GM19463 (cell line): ENCODE measurements around the gene ZFYVE19.

Experiments
- ATAC-seq: cut with Tn5 transposase; IDR thresholded peaks from one replicate; pipeline ENCODE4 v1.9.1; 2021; ENCODE audit warnings: mild to moderate bottlenecking, moderate library complexity; ENCODE audit not compliant: unreplicated experiment

Gene ZFYVE19

DNA sequence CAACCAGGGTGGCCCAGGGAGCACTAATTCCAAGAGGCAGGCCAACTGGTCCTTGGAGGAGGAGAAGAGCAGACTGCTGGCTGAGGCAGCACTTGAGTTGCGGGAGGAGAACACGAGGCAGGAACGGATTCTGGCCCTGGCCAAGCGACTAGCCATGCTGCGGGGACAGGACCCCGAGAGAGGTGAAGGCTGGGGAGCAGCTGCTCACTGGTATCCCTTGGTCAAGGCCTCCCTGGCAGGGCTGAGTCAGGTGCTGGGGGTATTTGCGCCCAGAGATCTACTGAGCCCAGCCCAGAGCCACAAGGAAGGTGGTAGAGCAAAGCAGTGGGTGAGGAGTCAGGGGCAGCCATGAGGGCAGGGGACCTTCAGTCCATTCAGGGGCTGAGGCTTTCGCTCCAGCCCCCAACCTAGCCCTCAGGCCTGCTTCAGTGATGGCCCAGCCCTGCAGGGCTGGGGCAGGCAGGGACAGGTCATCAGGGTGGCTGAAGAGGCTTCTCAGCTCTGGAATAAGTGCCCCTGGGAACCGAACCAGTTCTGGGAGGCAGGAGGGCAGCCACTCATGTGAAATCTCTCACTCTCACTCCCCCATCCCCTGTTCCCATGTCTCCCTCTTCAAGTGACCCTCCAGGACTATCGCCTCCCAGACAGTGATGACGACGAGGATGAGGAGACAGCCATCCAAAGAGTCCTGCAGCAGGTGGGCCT lies 6.0 kb downstream of the ZFYVE19 start:
- no peak for ATAC-seq

DNA sequence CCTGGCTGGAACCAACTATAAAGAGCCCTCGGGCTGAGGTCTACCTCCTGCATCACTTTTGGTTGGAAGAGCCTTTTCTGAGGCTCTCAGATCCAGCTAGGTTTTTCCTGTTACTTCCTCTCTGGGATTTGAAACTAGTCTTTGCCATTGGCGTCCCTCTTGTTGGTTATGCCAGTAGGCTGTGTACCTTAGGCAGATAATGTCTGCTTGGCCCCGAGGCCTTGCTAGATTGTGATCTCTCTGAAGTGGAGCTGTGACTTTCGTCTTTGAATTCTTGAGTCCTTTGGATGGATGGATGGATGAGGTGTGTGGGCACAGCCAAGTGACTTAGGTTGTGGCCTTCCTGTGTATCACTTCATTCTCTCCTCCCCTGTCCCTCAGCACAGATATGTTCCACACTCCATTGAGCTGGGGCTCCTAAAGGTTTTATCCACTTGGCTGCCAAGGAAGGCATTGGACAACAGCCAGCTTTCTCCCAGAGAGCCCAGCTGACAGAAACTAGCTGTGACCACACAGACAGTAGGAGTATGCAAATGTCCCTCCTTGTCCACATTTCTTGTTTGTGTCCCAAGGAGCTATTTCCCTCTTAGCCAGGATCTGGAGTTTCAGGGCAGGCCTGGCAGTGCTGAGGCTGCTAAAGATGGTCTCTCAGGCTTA lies 8.3 kb downstream of the ZFYVE19 start:
- ATAC-seq: no peak

DNA sequence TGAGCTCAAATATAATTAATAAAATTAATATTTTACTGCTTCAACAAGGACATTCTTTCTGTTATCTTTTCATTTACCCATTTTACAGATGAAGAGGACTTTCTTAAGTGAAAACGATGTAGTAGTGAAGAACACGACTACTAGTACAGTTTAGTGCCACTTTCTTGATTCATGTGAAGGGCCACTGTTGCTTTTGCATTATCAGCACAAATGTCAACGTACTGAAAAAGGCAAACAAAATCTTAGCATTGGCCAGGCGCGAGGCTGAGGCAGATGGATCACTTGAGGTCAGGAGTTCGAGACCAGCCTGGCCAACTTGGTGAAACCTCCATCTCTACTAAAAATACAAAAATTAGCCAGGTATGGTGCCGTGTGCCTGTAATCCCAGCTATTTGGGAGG lies 12.2 kb downstream of the ZFYVE19 start:
- ATAC-seq: no peak

DNA sequence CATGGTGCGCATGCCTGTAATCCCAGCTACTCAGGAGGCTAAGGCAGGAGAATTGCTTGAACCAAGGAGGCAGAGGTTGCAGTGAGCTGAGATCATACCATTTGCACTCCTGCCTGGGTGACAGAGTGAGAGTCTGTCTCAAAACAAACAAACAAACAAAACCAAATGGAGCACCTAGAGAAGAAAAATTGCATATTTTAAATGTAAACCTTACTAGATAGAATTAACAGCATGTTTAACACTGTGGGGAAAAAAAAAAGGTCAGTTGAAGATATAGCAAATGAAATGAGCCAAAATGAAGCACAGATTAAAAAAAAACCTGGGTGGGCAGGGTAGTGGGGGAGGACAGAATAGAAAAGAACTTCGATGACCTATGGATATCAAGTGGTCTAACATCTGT lies 14.3 kb downstream of the ZFYVE19 start:
- no peak for ATAC-seq

DNA sequence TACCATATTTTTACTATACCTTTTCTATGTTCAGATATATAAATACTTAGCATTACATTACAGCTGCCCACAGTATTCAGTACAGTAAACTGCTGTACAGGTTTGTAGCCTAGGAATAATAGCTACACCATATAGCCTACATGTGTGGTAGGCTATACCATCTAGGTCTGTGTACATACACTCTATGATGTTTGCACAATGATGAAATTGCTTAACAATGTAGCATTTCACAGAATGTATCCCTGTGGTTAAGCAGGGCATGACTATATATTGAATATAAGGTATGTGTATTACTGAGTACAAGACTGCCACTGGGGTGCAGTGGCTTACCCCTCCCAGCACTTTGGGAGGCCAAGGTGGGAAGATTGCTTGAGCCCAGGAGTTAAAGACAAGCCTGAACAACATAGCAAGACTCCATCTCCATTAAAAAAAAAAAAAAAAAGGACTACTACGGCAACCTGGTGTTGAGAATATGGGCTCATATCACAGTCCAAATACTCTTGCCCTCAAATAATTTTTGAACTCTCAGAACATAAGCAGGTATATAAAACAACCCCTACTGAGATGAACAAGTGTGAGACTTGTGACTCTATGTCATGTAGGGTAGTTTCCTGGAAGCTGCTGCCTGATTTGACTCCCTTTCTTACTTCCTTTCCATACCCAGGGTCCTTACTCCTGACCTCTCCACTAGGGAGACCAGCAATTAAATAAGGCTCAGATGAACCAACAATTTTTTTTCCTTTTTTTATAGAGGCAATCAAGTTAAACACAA lies 16.9 kb downstream of the ZFYVE19 start:
- ATAC-seq: no peak

DNA sequence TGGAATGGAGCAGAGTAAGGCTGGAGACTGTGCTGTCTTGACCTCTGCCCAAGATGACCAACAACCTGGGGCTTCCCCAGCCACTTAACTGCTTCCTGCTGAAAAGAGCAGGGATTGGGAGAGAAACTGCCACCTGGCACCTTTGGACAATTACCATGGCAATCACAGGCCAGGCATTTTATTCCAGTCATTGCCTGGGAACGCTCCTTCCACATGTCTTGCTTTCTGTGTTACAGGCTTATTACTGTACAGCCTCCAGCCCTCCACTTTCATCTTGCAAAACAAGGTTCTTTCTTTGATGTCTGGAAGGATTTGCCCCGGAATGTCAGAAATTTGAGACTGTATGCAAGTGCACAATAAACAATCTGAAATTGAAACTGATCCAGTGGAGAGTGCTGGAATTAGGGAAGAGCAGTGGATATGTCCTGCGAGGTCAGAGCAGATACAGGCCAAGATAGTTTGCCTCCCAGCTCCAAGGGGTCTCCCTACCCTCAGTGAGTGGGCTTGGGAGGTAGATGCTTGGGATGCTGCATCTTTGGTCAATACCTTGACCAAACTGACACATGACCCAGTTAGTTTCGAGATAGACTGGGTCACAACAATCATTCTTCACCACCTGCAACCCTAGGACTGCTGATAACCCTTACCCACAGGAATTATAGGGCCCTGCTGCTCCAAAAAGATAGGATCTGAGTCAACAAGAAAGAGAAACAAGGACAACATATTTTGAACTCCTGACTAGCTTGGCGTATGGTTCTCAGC lies 19.0 kb downstream of the ZFYVE19 start:
- ATAC-seq: no peak

DNA sequence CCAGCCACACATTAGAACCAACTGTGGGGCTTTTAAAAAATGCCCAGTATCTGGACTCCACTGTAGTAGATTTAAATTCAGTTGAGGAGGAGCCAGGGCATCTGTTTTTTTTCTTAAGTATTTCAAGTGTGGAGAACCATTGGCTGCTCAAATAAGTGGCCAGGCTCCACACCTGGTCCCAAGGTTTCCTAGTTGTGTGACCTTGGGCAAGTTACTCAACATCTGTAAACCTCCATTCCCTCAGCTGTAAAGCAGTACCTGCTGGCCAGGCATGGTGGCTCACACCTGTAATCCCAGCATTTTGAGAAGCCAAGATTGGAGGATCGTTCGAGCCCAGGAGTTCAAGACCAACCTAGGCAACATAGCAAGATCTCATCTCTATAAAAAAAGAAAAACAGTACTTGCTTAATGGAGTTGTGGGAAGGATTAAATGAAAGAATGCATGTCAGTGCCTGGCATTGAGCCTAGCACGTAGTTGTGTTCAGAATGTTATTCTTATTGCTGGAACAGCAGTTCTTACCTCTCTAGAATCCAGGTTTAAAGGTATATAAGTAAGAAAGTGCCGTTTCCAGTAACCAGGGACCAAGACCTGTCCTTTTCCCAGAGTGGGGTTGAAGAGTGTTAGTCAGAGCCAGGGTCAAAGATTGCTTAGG lies 19.7 kb downstream of the ZFYVE19 start:
- ATAC-seq: no peak

DNA sequence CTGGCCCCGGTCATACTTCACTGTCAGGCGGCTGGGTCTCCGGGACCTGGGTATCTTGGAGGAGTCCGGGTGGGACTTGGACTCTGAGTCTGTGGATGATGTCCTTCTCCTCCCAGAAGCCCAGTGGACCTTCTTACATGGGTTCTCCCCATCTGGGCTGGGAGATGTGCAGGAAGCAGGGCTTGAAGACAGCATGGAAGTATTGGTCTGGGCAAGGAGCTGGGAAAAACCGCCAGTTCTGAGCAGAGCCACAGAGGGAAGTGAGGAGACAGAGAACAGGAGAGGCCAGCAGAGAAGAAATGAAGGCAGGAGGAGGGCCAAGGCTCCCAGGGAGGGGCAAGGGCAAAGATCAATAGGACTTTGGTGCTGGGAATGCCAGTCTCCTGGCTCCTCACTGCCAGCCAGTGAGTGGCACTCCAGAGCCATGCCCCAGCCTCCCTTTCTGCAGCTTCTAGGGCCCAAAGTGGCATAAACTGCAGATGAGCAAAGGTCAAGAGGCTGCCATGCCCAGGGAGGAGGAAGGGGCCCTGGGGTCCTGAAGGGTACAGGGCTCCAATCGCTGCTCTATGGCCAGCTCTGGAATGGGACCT lies 21.7 kb downstream of the ZFYVE19 start, which contains the start of gene PPP1R14D:
PPP1R14D (minus strand) TSS at position 262 of the 590 bp plus-strand sequence; CDS start at position 195, 67 bp downstream.
- ATAC-seq: no peak

DNA sequence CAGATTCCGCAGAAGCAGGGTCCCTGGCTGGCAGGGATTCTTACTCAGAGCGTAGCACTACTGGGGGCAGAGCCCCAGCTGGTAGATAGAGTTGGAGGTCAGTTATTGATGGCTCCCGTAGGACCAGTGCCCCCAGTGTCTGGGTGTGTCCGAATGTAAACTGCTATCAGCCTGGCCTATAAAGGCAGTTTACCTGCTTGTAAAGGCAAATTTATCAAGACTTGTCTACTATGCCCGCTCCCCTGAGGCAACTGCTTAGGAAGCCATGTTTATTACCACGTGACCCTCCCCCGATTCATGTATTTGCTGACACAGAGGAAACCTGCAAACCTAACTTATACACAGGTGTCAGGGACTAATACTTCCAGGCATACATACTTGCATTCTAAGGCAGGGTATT lies 22.2 kb downstream of the ZFYVE19 start:
- ATAC-seq: no peak

DNA sequence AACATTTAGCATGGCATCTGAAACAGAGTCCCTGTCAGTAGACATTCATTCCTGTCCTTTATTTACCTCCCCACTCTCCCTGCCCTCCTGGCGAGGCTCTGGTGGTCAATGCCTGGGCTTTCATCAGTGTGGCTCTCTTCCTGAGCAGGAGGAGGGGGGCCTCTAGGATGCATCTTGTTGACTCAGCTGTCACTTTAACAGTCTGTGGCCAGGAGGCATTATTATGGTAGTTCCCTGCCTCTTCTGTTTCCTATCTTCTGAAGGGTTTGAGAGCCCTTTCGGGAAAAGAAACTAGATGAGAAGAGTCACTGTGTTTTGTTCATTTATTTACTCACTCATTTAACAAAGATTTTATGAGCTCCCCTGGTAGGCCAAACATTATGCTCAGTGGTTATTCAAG lies 24.0 kb downstream of the ZFYVE19 start:
- ATAC-seq: no peak

DNA sequence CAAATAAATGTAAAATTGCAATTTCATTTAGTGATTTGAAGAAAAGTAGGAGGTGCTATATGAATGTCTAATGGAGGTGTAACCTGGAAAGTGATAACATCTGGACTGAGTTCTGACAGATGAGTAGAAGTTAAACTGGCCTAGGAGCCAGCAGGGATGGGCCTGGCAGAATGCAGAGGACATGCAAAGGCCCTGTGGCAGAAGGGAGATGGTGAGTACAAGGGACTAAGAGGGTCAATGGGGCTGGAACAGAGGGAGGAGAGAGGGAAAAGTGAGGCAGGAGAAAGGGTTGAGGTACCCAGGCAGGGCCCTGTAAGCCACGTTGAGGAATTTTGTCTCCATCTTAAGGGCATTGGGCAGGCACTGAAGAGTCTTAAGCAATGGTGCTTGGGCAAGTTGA lies 25.0 kb downstream of the ZFYVE19 start:
- ATAC-seq: no peak

DNA sequence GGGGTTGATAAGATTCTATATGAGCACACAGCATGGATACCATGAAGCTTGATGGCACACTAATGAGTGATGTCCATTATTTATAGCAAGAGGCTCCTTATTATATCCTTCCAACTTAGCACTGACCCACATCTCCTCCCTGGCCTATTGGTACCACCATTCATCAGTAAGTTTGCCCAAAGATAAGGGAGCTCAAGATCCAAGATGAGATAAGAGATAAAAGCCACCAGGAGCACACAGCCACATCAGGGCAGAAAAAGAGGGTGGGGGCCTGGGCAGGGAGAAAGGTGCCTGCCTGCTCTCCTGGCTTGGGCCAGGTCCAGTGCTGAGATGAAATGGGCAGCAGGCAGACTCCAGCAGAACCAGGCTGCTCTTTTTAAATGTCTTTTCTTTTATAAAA lies 26.0 kb downstream of the ZFYVE19 start:
- ATAC-seq: no peak

DNA sequence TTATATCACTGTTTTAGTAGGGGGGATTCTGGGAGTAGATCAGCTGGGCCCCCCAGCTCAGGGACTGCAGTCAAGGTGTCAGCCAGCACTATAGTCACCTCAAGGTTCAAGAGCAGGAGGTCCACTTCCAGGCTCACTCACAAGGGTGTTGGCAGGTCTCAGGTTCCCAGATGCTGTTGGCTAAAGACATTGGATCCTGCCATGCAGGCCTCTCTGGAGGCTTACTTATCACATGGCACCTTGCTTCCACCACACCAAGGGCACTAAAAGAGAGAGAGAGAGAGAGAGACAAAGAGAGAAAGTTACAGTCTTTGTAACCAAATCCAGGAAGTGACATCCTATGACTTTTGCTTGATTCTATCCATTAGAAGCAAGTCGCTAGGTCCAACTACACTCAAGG lies 29.1 kb downstream of the ZFYVE19 start:
- no peak for ATAC-seq

DNA sequence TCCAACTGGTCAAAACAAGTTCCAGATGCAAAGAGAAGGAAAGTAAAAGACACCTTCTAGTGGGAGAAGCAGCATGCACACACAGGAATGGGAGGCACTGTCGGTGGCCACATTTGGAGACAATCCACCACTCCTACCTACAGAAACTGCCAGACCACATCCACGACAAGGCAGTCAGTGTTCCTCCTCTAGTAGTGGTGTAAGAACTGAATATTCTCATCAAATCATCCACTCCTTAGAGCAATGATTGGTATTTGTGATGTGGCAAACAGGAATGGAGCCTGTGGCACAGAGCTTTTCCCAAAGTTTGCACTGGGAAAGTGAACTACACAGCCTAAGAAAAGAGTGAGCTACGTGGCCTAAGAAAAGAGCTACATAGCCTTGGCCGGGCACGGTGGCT lies 31.9 kb downstream of the ZFYVE19 start:
- ATAC-seq: no peak

DNA sequence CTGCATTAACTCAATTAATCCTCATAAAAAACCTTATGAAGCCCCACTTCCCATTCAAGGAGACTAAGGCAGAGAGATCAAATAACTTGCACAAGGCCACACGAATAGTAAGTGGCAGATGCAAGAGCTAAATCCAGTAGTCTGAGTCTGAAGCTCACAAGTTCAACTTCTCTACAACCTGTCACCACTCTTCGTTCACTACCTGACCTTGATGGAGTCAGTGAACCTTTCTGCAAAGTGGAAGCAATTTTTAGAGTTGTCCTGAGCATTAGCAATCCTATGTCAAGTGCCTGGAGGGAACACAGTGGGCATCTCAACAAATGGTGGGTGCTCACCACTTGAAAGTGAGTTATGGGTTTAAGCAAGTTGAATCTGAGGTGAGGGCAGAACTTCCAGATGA lies 34.9 kb downstream of the ZFYVE19 start:
- ATAC-seq: no peak

DNA sequence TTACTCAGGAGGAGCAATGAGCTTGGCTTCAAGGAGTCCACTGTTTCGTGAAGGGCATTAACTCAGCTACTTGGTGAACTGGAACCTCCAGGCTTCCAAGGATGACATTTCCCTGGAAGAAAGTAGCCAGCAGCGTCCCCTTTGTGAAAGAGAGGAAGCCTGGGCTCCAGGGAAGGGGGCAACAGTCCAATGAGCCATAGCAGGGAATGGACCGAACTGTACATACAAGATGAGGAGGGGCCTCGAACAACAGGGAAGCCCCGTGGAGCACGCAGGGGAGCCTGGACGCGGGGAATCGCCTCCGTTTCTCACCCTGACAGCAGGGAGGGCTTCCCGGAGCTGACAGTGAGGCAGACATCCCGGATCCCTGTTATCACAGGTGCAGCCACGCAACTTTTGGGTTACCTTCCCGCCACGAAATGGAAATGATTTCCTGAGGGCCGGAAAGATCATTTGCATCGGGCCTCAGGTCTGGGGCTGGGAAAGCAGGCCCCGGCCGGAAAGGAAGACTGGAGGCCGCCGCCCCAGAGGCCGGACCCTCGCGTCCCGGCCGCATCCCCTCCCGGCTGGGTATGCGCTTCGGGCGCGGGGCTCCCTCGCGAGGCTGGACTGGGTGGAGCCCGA lies 36.5 kb downstream of the ZFYVE19 start:
- ATAC-seq: no peak

DNA sequence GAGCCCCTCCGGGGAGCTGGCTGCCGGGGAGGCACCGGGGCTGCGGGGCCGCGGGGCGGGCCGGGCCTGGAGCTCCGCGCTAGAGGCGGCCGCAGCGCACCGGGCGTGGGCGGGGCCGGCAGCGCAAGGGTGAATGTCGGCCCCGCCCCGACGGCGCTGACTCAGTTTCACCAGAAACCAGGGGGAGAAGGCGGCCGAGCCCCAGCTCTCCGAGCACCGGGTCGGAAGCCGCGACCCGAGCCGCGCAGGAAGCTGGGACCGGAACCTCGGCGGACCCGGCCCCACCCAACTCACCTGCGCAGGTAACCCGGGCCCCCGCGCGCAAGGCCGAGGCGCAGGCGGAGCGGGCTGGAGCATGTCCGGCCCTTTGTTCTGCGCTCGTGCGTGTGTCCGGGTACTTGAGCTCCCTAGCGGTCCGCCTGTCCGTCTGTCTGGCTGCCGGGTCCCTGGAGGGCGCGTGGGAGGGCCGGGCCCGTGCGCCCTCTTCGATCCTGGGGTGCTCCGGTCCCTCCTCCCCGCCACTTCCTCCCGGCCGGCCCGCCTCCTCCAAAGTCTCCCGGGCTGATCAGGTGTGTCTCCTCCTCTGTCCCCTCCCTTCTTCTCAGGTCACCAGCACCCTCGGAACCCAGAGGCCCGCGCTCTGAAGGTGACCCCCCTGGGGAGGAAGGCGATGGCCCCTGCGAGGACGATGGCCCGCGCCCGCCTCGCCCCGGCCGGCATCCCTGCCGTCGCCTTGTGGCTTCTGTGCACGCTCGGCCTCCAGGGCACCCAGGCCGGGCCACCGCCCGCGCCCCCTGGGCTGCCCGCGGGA lies 37.2 kb downstream of the ZFYVE19 start, which contains the start of gene SPINT1:
SPINT1 (plus strand) TSS at position 164 of the 811 bp plus-strand sequence; CDS start at position 671, 507 bp downstream.
- ATAC-seq: no peak

DNA sequence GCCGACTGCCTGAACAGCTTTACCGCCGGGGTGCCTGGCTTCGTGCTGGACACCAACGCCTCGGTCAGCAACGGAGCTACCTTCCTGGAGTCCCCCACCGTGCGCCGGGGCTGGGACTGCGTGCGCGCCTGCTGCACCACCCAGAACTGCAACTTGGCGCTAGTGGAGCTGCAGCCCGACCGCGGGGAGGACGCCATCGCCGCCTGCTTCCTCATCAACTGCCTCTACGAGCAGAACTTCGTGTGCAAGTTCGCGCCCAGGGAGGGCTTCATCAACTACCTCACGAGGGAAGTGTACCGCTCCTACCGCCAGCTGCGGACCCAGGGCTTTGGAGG lies 37.8 kb downstream of the ZFYVE19 start:
- no peak for ATAC-seq

DNA sequence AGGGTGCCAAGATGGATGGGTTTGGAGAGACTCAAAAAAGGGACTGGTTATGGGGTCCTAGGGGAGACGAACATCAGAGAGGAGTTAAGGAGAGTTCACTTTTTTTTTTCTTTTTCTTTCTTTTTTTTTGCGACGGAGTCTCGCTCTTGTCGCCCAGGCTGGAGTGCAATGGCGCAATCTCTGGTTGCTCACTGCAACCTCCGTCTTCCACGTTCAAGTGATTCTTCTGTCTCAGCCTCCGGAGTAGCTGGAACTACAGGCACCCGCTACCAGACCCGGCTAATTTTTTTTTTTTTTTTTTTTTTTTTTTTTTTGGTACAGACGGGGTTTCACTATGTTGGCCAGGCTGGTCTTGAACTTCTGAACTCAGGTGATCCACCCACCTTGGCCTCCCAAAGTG lies 38.1 kb downstream of the ZFYVE19 start:
- no peak for ATAC-seq
